PC-9 (cell line): ENCODE measurements around the gene IQSEC1. TPM values are rescaled to one million over a fixed set of nuclear protein-coding genes. Genes with fewer than 3 reads are reported as not detected.

Experiments
- BruUV-seq: library from RNA; stranded (reverse); fragments of 400-500 nt; replicated peaks from 2 replicates; lab custom pipeline; 2021; lab: Mats Ljungman, UMichigan
- CTCF ChIA-PET: fragments of 300-600 bp; sonication (Branson Sonifier 250); formaldehyde crosslinking; loops from one replicate; lab custom pipeline; 2022; ENCODE audit warnings: antibody characterized with exemption; lab: Charles Lee
- POLR2A ChIA-PET: fragments of 300-600 bp; sonication (Branson Sonifier 250); formaldehyde crosslinking; loops from one replicate; lab custom pipeline; 2022; ENCODE audit warnings: antibody characterized with exemption; ENCODE audit not compliant: unreplicated experiment; lab: Charles Lee
- DNase-seq, 2 experiments: peaks; one replicate each; pipeline versions ENCODE4 v3.0.0 to v3.0.0-alpha.2; 2015 to 2022; ENCODE audit warnings: mixed read lengths in 1 of 2
- H2AFZ ChIP-seq: fragments of 200-600 bp; sonication (generic); 2 replicates; pipeline ENCODE4 v1.8.1; 2017; ENCODE audit warnings: antibody characterized with exemption
- H3F3A ChIP-seq: fragments of 200-600 bp; sonication (generic); 2 replicates; pipeline ENCODE4 v1.8.1; 2017; ENCODE audit warnings: antibody characterized with exemption, mild to moderate bottlenecking, low read depth; ENCODE audit not compliant: insufficient read depth
- H3K27ac ChIP-seq: fragments of 200-600 bp; sonication (generic); 2 replicates; pipeline ENCODE4 v1.6.1; 2016; ENCODE audit warnings: mixed run types
- H3K27me3 ChIP-seq: fragments of 200-600 bp; sonication (generic); 2 replicates; pipeline ENCODE4 v1.6.1; 2016; ENCODE audit warnings: low read depth, mixed run types; ENCODE audit not compliant: insufficient read depth
- H3K36me3 ChIP-seq: fragments of 200-600 bp; sonication (generic); 2 replicates; pipeline ENCODE4 v1.6.1; 2016; ENCODE audit warnings: low read depth, mixed run types
- H3K4me1 ChIP-seq: fragments of 200-600 bp; sonication (generic); replicated peaks from 2 replicates; pipeline ENCODE4 v1.6.1; 2016; ENCODE audit warnings: mixed run types; ENCODE audit not compliant: insufficient read depth
- H3K4me2 ChIP-seq: fragments of 200-600 bp; sonication (generic); 2 replicates; pipeline ENCODE4 v1.6.1; 2017; ENCODE audit warnings: mixed run types
- H3K4me3 ChIP-seq: fragments of 200-600 bp; sonication (generic); 2 replicates; pipeline ENCODE4 v1.6.1; 2016; ENCODE audit warnings: mixed run types
- H3K79me2 ChIP-seq: fragments of 200-600 bp; sonication (generic); 2 replicates; pipeline ENCODE4 v1.6.1; 2017; ENCODE audit warnings: low read depth, mixed run types
- H3K9me2 ChIP-seq: fragments of 200-600 bp; sonication (generic); 2 replicates; pipeline ENCODE4 v1.8.1; 2017; ENCODE audit warnings: mild to moderate bottlenecking; ENCODE audit not compliant: insufficient read depth
- H3K9me3 ChIP-seq: fragments of 200-600 bp; sonication (generic); 2 replicates; pipeline ENCODE4 v1.8.1; 2016; ENCODE audit warnings: low read depth; ENCODE audit not compliant: insufficient read depth
- H4K20me1 ChIP-seq: fragments of 200-600 bp; sonication (generic); 2 replicates; pipeline ENCODE4 v1.8.1; 2017; ENCODE audit not compliant: insufficient read depth
- EZH2 ChIP-seq: fragments of 200-600 bp; sonication (generic); IDR thresholded peaks from 2 replicates; pipeline ENCODE4 v1.8.0; 2017; ENCODE audit warnings: antibody characterized with exemption, low read depth
- intact Hi-C: fragments of 100-400 bp; cut with micrococcal nuclease; formaldehyde crosslinking; loops from one replicate; pipeline ENCODE4 v1.10.0; 2022; ENCODE audit not compliant: unreplicated experiment
- total RNA-seq: library from RNA; stranded (reverse); gene quantifications from 2 replicates; pipeline ENCODE4 v1.2.3, GENCODE V29; 2021
- TF ChIP-seq, protein P1 (sequence below): fragments of 200-600 bp; sonication (generic); conservative IDR thresholded peaks from 2 replicates; pipeline ENCODE4 v1.6.1; 2017; ENCODE audit warnings: mixed run types, antibody characterized with exemption, mild to moderate bottlenecking, moderate library complexity

Gene IQSEC1
- total RNA-seq, 1 experiment from 2014 or later, result 30.7 TPM

DNA sequence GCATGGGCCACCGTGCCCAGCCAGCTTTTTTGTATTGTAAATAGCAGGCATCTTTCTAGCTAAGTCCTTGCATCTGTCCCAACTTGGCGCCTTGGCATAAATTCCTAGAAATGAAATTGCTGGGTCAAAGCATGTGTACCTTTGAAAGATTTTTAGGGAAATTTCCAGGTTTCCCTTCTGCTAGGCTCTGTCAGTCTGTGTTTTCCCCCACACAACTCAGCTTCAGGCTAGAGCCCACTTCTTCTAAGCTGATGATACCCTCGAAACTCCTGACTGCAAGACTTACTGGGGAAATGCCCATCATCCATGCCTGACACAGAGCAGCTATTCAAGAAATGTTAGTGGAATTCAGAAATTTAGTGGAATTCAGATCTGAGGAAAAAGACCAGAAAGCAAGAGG, 221.0 kb downstream of the IQSEC1 start:
- no peak overlapping the region for H2AFZ ChIP-seq
- H4K20me1 ChIP-seq, result no peaks in the 10 kb centered on the region
- no peaks in the 10 kb centered on the region for H3K36me3 ChIP-seq
- ChIA-PET CTCF (interaction anchor here (0.6 kb wide), 1 partner anchor 34 kb away, joined by 5 read pairs; no protein-coding TSS in a partner anchor), POLR2A (no interaction called here)
- H3K79me2 ChIP-seq, result no peaks in the 10 kb centered on the region
- no peak overlapping the region for H3K4me2 ChIP-seq
- H3K27ac ChIP-seq, result no peak overlapping the region
- H3K4me1 ChIP-seq, result peaks cover 22% of the 10 kb centered on the region
- DNase-seq, result no peak
- H3F3A ChIP-seq, result peaks cover 21% of the 10 kb centered on the region
- H3K9me3 ChIP-seq, result no peaks in the 10 kb centered on the region
- H3K9me2 ChIP-seq, result no peaks in the 10 kb centered on the region
- TF ChIP-seq, protein P1, sequence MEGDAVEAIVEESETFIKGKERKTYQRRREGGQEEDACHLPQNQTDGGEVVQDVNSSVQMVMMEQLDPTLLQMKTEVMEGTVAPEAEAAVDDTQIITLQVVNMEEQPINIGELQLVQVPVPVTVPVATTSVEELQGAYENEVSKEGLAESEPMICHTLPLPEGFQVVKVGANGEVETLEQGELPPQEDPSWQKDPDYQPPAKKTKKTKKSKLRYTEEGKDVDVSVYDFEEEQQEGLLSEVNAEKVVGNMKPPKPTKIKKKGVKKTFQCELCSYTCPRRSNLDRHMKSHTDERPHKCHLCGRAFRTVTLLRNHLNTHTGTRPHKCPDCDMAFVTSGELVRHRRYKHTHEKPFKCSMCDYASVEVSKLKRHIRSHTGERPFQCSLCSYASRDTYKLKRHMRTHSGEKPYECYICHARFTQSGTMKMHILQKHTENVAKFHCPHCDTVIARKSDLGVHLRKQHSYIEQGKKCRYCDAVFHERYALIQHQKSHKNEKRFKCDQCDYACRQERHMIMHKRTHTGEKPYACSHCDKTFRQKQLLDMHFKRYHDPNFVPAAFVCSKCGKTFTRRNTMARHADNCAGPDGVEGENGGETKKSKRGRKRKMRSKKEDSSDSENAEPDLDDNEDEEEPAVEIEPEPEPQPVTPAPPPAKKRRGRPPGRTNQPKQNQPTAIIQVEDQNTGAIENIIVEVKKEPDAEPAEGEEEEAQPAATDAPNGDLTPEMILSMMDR, result no peak
- no peak for TF ChIP-seq EZH2
- H3K27me3 ChIP-seq, result no peaks in the 10 kb centered on the region
- intact Hi-C loops, result loop anchor here (5.0 kb wide), 1 partner anchor 600 kb away; no protein-coding TSS in a partner anchor
- H3K4me3 ChIP-seq, result no peak overlapping the region
- BruUV-seq, result no TSS peak

Other genes with a start within 250 kb of the IQSEC1 start
- gene RPL32, start 231.9 kb downstream of the IQSEC1 start, total RNA-seq, result 1,195 and 1,662 TPM in 2 replicates